Neural progenitor cell (in vitro differentiated cells): ENCODE data around the gene LRRC59.

Source experiments
- CTCF ChIP-seq: fragments of 200-600 bp; sonication (generic); IDR thresholded peaks from 2 replicates; pipeline ENCODE4 v1.5.1; 2017; ENCODE audit warnings: antibody characterized with exemption, mild to moderate bottlenecking
- EZH2 ChIP-seq: fragments of 200-600 bp; sonication (generic); IDR thresholded peaks from 2 replicates; pipeline ENCODE4 v1.6.1; 2017; ENCODE audit warnings: antibody characterized with exemption, mild to moderate bottlenecking, moderate library complexity
- EZH2phosphoT487 ChIP-seq: fragments of 200-600 bp; sonication (generic); IDR thresholded peaks from 2 replicates; pipeline ENCODE4 v1.6.1; 2017; ENCODE audit warnings: antibody characterized with exemption

GRCh38 chr17:50380369-50381259 is 16.7 kb downstream of the LRRC59 start:
- TF ChIP-seq CTCF = no peak
- no peak for TF ChIP-seq EZH2phosphoT487
- no peak for TF ChIP-seq EZH2
